PC-9 (cell line): ENCODE data around the gene TOM1L2. TPM values are rescaled to one million over a fixed set of nuclear protein-coding genes. Genes with fewer than 3 reads are reported as not detected.

ENCODE experiments used
- BruUV-seq: library from RNA; stranded (reverse); fragments of 400-500 nt; replicated peaks from 2 replicates; lab custom pipeline; 2021; lab: Mats Ljungman, UMichigan
- CTCF ChIA-PET: fragments of 300-600 bp; sonication (Branson Sonifier 250); formaldehyde crosslinking; loops from one replicate; lab custom pipeline; 2022; ENCODE audit warnings: antibody characterized with exemption; lab: Charles Lee
- POLR2A ChIA-PET: fragments of 300-600 bp; sonication (Branson Sonifier 250); formaldehyde crosslinking; loops from one replicate; lab custom pipeline; 2022; ENCODE audit warnings: antibody characterized with exemption; ENCODE audit not compliant: unreplicated experiment; lab: Charles Lee
- DNase-seq, 2 experiments: peaks; one replicate each; pipeline versions ENCODE4 v3.0.0 to v3.0.0-alpha.2; 2015 to 2022; ENCODE audit warnings: mixed read lengths in 1 of 2
- H2AFZ ChIP-seq: fragments of 200-600 bp; sonication (generic); 2 replicates; pipeline ENCODE4 v1.8.1; 2017; ENCODE audit warnings: antibody characterized with exemption
- H3F3A ChIP-seq: fragments of 200-600 bp; sonication (generic); 2 replicates; pipeline ENCODE4 v1.8.1; 2017; ENCODE audit warnings: antibody characterized with exemption, mild to moderate bottlenecking, low read depth; ENCODE audit not compliant: insufficient read depth
- H3K27ac ChIP-seq: fragments of 200-600 bp; sonication (generic); 2 replicates; pipeline ENCODE4 v1.6.1; 2016; ENCODE audit warnings: mixed run types
- H3K27me3 ChIP-seq: fragments of 200-600 bp; sonication (generic); 2 replicates; pipeline ENCODE4 v1.6.1; 2016; ENCODE audit warnings: low read depth, mixed run types; ENCODE audit not compliant: insufficient read depth
- H3K36me3 ChIP-seq: fragments of 200-600 bp; sonication (generic); 2 replicates; pipeline ENCODE4 v1.6.1; 2016; ENCODE audit warnings: low read depth, mixed run types
- H3K4me1 ChIP-seq: fragments of 200-600 bp; sonication (generic); replicated peaks from 2 replicates; pipeline ENCODE4 v1.6.1; 2016; ENCODE audit warnings: mixed run types; ENCODE audit not compliant: insufficient read depth
- H3K4me2 ChIP-seq: fragments of 200-600 bp; sonication (generic); 2 replicates; pipeline ENCODE4 v1.6.1; 2017; ENCODE audit warnings: mixed run types
- H3K4me3 ChIP-seq: fragments of 200-600 bp; sonication (generic); 2 replicates; pipeline ENCODE4 v1.6.1; 2016; ENCODE audit warnings: mixed run types
- H3K79me2 ChIP-seq: fragments of 200-600 bp; sonication (generic); 2 replicates; pipeline ENCODE4 v1.6.1; 2017; ENCODE audit warnings: low read depth, mixed run types
- H3K9me2 ChIP-seq: fragments of 200-600 bp; sonication (generic); 2 replicates; pipeline ENCODE4 v1.8.1; 2017; ENCODE audit warnings: mild to moderate bottlenecking; ENCODE audit not compliant: insufficient read depth
- H3K9me3 ChIP-seq: fragments of 200-600 bp; sonication (generic); 2 replicates; pipeline ENCODE4 v1.8.1; 2016; ENCODE audit warnings: low read depth; ENCODE audit not compliant: insufficient read depth
- H4K20me1 ChIP-seq: fragments of 200-600 bp; sonication (generic); 2 replicates; pipeline ENCODE4 v1.8.1; 2017; ENCODE audit not compliant: insufficient read depth
- CTCF ChIP-seq: fragments of 200-600 bp; sonication (generic); conservative IDR thresholded peaks from 2 replicates; pipeline ENCODE4 v1.6.1; 2017; ENCODE audit warnings: mixed run types, antibody characterized with exemption, mild to moderate bottlenecking, moderate library complexity
- EZH2 ChIP-seq: fragments of 200-600 bp; sonication (generic); IDR thresholded peaks from 2 replicates; pipeline ENCODE4 v1.8.0; 2017; ENCODE audit warnings: antibody characterized with exemption, low read depth
- intact Hi-C: fragments of 100-400 bp; cut with micrococcal nuclease; formaldehyde crosslinking; loops from one replicate; pipeline ENCODE4 v1.10.0; 2022; ENCODE audit not compliant: unreplicated experiment
- total RNA-seq: library from RNA; stranded (reverse); gene quantifications from 2 replicates; pipeline ENCODE4 v1.2.3, GENCODE V29; 2021

The TOM1L2 gene
- total RNA-seq, 1 experiment from 2014 or later, result 68.5 TPM

GRCh38 chr17:17900615-17901520 lies 71.3 kb downstream of the TOM1L2 start:
- intact Hi-C loops, result loop anchor here (1.0 to 2.0 kb wide), 2 partner anchors 13 to 72 kb away; partner anchors contain the start of genes DRC3 and TOM1L2
- TF ChIP-seq CTCF (no peak), EZH2 (no peak)
- Histone ChIP-seq H3K4me2 (peak overlapping the region; percentile 52), H4K20me1 (no peaks in the 10 kb centered on the region), H3K9me2 (no peaks in the 10 kb centered on the region), H3K36me3 (no peaks in the 10 kb centered on the region), H3K9me3 (no peaks in the 10 kb centered on the region), H3K4me1 (peaks cover 36% of the 10 kb centered on the region), H3K4me3 (no peak overlapping the region), H3K27me3 (no peaks in the 10 kb centered on the region), H3K79me2 (no peaks in the 10 kb centered on the region), H3F3A (peaks cover 23% of the 10 kb centered on the region), H3K27ac (peak overlapping the region; percentile 63), H2AFZ (no peak overlapping the region)
- no TSS peak for BruUV-seq
- ChIA-PET POLR2A (interaction anchor here (0.5 to 0.8 kb wide), 4 partner anchors 57 to 325 kb away, joined by 3 to 10 read pairs (median 3); partner anchors contain the start of gene LLGL1), CTCF (interaction anchor here (1.5 to 2.2 kb wide), 3 partner anchors 9 to 132 kb away, joined by 4 to 11 read pairs (median 4); no protein-coding TSS in a partner anchor)
- peak; percentile 85 for DNase-seq

- Histone ChIP-seq H3K27ac (no peak overlapping the region), H4K20me1 (no peaks in the 10 kb centered on the region), H3K9me2 (no peaks in the 10 kb centered on the region), H3K36me3 (no peaks in the 10 kb centered on the region), H2AFZ (no peak overlapping the region), H3F3A (peaks cover 23% of the 10 kb centered on the region), H3K79me2 (no peaks in the 10 kb centered on the region), H3K9me3 (no peaks in the 10 kb centered on the region), H3K27me3 (no peaks in the 10 kb centered on the region), H3K4me3 (no peak overlapping the region), H3K4me2 (no peak overlapping the region), H3K4me1 (peaks cover 36% of the 10 kb centered on the region)
- BruUV-seq, result no TSS peak
- intact Hi-C loops, result no loop called here
- TF ChIP-seq EZH2 (no peak), CTCF (no peak)
- no peak for DNase-seq
- POLR2A ChIA-PET, result no interaction called here
- CTCF ChIA-PET, result interaction anchor here (2.2 kb wide), 1 partner anchor 20 kb away, joined by 11 read pairs; no protein-coding TSS in a partner anchor
Measured at GRCh38 chr17:17899486-17899885, 72.7 kb downstream of the TOM1L2 start.

GRCh38 chr17:17898673-17899072 lies 73.5 kb downstream of the TOM1L2 start:
- no peak overlapping the region for H3K4me3 ChIP-seq
- no peak overlapping the region for H3K27ac ChIP-seq
- no peak overlapping the region for H2AFZ ChIP-seq
- H3K9me2 ChIP-seq, result no peaks in the 10 kb centered on the region
- H3K4me1 ChIP-seq, result peaks cover 36% of the 10 kb centered on the region
- no peak overlapping the region for H3K4me2 ChIP-seq
- TF ChIP-seq EZH2, result no peak
- TF ChIP-seq CTCF, result no peak
- no peaks in the 10 kb centered on the region for H4K20me1 ChIP-seq
- POLR2A ChIA-PET, result no interaction called here
- no TSS peak for BruUV-seq
- no peaks in the 10 kb centered on the region for H3K27me3 ChIP-seq
- H3F3A ChIP-seq, result peaks cover 23% of the 10 kb centered on the region
- intact Hi-C loops, result no loop called here
- H3K9me3 ChIP-seq, result no peaks in the 10 kb centered on the region
- no peak for DNase-seq
- CTCF ChIA-PET, result no interaction called here
- H3K79me2 ChIP-seq, result no peaks in the 10 kb centered on the region
- no peaks in the 10 kb centered on the region for H3K36me3 ChIP-seq
